HG03280 (cell line): ENCODE results near the gene CADM3.

Experiments
- ATAC-seq: cut with Tn5 transposase; IDR thresholded peaks from one replicate; pipeline ENCODE4 v1.9.1; 2021; ENCODE audit warnings: mild to moderate bottlenecking, moderate library complexity; ENCODE audit not compliant: unreplicated experiment

Gene CADM3, protein sequence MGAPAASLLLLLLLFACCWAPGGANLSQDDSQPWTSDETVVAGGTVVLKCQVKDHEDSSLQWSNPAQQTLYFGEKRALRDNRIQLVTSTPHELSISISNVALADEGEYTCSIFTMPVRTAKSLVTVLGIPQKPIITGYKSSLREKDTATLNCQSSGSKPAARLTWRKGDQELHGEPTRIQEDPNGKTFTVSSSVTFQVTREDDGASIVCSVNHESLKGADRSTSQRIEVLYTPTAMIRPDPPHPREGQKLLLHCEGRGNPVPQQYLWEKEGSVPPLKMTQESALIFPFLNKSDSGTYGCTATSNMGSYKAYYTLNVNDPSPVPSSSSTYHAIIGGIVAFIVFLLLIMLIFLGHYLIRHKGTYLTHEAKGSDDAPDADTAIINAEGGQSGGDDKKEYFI

DNA sequence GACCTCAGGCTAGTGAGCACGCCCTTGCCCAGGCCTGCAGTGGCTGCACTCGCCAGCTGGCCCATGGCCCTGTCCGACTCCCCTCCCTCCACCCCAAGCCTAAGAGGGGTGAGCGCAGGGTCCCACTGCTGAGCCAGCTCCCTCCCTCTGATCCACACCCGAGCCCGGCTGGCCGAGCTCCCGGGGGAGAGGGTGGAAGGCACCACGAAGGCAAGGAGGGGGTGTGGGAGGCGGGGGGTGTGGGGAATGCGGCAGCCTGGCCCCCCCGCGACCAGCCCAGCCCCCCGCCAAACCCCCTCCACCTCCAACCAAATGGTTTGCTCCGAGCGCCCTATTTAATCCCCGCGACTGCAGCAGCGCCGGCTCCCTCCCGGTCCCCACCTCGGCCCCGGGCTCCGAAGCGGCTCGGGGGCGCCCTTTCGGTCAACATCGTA, at the start of gene CADM3:
CADM3 (plus strand) TSS at position 362 of the 434 bp plus-strand sequence. CDS start 151 bp downstream, outside the sequence.
- ATAC-seq: no peak

DNA sequence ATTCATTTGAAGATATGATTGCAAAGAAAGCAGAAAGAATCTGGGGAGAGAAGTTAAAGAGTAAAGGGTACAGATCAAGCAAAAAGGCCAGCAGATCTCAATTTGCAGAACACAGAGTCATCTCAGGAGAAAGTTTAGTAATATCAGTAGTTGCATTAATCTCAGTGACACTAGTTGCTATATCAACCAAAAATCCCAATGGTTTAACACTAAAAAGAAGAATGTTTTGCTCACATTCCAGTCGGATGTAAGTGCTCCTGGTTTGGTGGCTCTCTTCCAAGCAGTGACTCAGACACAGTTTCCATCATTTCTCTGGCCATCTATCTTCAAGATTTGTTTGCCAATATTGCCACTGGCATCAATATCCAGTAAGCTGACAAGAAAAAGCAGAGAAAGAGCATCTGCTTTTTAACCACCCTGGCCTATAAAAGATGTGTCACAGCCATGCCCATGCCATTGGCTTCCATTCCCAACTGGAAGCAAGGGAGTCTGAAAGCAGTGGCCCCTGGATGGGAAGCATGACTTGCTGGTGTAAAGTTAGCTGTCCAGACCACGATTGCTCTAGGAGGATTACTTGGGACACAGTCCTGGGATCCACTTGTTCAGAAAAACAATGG, 49.3 kb upstream of the CADM3 start:
- peak; percentile 75 for ATAC-seq

DNA sequence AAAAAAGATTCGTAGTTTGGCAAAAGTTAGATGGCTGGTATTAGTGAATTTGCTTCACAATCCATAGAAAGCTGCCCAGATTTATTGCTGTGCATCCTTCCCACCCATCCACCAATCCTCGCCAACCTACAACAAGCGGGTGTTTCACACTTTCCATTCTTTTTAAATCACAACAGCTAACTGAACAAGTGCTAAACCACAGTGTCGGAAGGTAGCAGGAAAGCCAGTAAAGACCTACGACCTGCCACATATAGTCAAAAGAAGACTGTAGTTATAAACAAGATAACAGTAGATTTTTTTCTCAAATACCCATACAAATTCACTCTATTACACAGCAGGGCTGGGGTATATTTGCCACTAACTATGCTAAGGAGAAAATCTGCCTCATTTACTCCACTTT, 47.8 kb upstream of the CADM3 start:
- no peak for ATAC-seq

DNA sequence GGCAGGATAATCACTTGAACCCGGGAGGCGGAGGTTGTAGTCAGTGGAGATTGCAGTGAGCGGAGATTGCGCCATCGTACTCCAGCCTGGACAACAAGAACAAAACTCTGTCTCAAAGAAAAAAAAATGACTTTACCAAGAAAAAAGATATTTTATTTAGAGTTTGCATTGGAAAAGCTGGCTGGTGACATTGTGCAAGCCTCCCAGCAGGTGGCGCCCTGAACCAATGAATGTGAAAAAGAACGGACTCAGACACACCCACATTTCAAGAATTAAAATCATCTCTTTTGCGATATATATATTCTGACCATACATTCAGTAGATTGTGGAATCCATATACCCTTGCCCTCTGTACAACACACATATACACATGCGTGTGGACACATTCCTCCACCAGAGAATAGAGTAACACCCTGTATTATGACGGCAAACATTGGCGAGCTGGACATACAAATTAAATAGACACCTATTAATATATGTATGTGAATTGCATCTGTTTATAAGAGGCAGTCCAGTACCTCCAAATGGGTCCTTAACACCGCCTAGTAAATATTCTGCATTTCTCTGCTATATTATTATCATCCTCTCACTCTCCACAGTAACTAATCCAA, 39.0 kb upstream of the CADM3 start:
- ATAC-seq: no peak

DNA sequence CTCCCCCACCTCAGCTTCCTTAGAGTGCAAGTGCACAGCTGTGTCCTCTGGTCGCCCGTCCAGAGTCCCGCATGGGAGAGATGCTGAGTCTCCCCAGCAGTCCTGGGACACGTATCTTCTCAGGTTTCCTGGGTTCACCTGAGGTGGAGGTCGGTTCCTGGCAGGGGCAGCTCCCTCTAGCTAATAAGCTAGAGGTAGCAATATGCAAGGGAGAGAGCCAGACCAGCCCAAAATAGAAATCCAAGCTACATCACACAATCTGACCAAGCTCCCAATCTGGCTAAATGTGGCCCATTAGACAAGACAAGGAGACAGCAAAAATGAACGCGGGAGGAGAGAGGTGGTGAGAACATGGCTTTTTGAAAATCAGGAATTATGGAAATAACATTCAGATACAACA, 30.9 kb upstream of the CADM3 start:
- no peak for ATAC-seq

DNA sequence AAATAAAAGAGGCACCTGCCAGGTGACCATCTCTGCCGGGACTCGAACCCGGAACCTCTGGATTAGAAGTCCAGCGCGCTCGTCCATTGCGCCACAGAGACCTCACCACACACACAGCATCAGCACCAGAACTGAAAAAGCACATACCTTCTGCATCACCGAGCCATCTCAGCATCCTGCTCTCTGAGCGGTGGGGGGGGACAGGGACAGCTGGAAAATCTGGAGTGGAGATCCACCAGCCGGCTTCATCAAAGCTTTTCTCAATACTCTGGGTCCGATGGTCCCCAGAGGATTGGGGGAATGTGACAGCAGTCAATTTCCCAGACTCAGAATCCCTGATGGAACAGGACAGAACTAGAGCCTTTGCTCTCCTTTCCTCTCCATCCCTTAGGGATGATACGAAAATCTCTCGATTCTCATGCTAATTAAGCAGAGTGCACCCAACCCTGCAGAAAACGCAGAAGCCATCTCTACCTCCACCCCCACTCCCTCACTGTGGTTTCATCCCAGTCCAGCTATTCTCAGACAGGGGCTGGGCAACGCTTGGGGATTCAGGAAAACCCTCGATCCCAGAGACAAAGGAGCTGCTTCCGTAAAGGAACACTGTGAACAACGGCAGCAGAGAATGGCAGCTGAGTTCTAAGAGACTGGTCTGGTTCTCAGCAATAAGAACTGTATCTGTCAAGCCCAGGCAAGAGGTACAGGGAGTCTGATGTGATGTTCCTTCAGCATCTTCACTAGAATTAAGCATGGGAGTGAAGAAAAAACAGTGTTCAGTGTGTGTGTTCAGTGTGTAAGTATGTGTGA, 29.6 kb upstream of the CADM3 start:
- ATAC-seq: no peak

DNA sequence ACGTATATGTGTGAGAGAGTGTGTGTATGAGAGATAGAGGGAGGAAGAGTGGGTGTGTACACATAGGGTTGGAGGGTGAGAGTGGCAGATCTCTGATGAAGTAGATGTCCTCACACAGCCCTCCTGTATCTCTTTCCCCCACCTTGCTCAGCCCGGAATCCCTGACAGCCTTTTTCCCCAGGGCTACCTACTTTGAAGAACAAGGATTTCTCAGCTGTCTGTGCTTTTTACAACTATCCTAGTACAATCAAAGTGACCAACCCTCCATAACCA, 29.1 kb upstream of the CADM3 start:
- ATAC-seq: no peak

DNA sequence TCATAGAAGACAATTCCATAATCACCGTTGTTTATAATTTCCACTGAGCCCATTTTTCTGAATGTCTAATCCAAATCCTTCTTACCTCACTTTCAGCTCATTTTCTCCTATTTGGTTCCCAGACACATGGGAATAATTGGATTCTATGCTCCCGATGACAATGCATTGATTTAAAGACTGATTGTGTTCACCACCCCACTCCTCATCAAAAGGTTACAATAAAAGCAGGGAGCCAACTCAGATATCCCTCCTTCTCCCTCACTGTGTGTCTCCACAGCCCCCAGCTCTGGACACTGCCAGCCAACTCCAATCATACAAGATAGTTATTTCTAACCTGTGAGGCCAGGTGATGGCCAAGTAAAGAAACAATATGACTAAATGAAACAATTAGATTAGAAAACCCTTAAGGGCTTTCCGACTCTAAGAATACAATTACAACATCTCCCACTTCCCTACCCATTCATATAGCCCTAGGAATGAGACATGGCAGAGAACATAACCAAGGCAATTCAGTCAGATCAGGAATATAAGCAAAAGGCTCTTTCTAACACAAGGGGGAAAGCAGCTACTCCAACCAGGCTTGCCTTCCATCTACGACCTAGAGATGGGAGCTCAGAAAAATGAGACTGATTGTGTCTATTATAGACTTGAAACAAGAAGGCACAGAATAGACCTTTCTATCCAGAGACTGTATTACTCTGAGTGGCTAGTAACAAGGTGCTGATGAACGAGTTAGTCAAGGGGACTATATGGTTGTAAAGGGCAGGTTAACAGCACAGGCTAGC, 28.5 kb upstream of the CADM3 start:
- no peak for ATAC-seq

DNA sequence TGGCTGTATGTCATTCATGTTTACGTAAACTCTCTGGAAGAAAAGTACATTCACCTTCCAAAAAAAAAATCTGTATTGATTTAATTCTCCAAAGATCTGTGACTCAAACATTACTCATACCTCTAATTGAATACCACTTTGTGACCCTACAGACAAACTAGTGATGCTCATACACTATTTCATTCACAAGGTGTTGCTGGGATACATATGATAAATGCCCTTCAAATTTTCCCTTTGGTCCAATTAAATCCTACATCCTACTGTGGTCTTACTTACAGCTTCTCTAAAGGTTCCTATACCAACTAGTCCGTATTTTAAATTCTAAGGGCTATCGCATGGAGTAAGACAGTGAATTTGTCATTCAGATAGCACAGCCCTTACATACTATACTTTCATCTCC, 26.8 kb upstream of the CADM3 start:
- ATAC-seq: no peak

DNA sequence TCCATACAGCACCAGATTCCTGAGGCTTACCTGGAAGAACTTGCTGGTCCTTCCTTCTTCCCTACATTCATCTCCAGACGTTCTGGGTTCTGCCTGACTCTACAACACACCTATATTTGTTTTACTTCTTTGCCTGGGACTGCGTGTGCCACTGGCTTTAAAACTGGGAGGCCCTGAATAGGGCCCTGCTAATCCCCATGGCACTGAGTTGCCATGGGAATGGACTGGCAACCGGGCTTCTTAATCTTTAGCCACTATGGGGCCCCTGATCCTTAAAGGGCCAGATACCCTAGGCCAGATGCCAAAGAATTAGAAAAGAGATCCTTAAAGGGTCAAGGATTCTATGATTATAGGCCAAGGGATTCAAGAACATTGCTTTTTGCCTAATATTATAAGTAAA, 24.4 kb upstream of the CADM3 start:
- no peak for ATAC-seq

DNA sequence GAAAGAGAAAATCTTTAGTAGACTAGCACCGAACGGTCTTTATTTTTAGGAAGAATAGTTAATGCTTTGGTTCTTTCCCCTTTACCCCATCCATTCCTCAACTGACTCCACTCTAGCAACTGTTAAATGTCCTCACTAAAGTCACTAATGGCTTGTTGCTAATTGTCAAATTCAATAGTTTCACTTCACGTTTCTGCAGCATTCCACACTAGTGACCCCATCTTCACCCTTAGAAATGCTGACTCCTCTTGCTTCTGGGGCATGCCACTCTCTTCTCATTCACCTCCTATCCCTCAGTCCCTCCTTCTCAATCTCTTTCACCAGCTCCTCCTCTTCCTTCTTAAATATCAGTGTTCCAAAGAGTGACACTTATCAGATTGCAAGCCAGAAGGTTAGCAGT, 19.4 kb upstream of the CADM3 start:
- ATAC-seq: no peak

DNA sequence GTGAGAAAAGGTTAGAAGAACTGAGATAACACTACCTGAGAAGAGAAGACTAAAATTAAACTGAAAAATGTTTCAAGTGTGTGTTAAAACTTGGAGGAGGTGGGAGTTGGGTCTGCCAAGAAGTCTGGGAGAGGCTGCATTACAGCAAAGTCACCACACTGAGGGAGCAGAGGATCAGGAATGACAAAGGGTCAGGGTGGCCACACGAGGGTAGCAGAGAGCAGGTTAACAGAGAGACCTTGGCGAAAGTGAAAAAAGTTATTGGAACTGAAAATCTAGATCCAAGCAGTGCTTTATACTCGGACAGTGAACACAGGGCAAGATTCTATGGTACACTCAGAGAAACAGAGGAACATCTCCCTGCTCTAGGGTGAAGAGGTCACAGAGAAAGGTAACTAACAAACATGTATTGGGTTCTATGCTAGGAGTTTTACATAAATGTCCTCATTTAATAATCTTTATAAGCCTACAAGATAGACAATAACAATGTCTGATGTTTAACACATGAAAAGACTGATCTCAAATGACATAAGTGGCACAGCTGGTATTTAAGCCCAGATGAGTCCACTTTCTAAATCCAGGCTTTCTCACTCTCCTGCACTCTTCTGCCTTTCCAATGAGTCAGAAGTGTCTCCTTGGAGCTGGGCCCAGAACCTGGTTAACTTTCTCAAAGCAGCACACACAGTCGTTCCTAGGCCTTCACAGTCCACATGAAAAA, 10.3 kb upstream of the CADM3 start:
- peak; percentile 95 for ATAC-seq

DNA sequence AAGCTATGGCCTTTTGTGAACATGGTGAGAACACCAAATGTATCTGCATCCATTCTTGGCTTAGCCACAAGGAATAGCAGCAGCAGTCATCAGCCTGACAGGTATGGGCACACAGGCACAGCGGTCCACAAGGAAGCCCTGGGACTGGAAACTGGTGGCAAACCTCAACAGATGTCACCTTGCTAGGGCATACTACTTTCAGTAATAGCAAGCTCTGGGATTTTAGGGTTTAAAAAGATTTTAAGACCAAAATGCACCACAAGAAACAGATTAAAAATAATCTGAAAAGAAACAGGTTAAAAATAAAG, 9.7 kb upstream of the CADM3 start:
- no peak for ATAC-seq

DNA sequence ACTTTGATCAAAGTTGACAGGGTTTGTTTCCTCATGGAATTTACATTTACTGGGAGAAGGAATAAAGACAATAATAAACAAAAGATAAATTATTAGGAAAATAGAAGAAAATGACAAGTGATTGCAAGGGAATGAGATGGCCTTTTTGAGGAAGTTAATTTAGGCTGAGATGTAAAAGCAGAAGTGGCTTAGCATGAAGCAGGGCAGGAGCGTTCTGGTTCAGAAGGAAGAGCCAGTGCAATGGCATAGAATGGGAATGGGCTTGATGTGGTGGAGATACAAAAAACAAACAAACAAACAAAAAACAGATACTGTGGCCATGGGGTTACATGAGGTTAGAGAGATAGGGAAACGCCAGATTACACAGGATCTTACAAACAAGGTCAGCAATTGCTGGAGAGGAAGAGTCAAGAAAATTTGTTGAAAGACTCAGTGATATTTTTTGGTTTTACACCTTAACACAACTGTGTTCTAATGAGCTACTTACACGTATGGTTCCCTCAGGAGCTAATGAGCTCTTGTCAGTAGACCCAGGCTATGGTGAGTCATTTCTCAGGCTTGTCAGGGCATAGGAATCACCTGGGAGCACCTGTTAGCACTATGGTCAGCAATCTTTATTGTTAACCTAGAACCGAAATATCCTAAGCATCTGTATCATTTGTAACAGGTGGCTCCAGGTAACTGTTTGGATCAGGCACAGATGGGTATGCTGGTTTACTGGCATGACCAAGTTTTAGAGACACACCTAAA, 8.7 kb upstream of the CADM3 start:
- ATAC-seq: no peak

DNA sequence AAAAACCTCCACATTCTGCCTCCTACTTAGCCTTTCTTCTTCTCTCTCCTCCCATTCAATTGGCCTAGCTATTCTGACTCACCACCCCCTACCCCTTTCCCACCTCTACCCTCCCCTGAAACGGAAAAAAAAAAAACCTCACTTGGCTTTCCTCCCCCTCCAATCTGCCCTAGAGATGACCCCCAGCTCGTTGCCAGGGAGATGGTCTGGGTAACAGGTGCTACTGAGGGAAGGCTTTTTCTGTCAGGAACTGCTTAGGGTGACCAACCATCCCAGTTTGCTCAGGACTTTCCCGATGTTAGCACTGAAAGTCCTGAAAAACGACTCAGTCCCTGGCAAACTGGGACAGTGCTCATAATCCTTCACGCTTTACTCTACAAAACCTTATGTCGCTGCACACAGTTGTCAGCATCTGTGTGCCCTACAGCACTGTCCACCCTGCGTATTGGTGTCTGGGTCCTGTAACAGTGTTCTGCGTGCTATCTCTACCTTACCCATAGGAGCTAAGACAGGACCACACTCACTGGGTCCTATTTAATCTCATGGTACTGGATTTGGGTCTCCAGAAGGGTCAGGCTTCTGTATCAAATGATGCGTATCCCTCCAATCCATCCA, 7.7 kb upstream of the CADM3 start:
- no peak for ATAC-seq

DNA sequence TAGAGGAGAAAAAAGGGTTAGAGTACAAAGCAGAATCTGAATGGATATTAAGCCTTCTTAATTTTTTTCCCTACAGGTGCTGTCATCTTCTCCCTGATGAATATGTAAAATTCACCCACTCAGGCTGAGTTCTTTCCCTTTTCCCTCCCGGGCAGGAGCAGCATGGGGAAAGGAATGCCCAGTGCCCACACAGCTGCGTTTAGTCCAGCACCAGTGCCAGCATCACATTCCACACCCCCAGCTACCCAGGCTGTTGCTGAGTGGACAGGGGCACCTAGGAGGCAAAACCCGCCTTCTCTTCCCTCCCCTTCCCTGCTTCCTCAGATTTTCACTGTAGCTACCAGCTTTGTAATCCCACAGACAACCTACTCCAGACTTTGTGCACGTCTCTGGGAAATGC, 3.4 kb upstream of the CADM3 start:
- ATAC-seq: no peak

DNA sequence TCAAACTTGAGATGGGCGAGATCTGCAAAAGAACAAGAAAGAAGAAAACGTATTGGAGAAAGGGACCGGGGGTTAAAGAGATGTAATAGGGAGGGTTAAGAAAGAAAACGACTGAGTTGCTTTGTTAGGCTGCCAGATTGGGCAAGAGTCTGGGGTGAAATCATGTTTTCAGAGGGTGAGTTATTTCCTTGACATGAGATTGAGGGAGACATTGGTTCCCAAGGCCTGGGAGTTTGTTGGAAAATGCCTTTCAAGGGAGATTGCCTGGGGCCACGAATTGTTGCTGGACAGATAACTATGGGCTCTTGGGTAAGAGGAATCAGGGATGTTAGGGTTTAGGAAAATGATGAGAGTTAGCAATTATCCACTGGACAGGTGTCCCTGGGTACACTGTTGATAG, 776 bp upstream of the CADM3 start:
- no peak for ATAC-seq

DNA sequence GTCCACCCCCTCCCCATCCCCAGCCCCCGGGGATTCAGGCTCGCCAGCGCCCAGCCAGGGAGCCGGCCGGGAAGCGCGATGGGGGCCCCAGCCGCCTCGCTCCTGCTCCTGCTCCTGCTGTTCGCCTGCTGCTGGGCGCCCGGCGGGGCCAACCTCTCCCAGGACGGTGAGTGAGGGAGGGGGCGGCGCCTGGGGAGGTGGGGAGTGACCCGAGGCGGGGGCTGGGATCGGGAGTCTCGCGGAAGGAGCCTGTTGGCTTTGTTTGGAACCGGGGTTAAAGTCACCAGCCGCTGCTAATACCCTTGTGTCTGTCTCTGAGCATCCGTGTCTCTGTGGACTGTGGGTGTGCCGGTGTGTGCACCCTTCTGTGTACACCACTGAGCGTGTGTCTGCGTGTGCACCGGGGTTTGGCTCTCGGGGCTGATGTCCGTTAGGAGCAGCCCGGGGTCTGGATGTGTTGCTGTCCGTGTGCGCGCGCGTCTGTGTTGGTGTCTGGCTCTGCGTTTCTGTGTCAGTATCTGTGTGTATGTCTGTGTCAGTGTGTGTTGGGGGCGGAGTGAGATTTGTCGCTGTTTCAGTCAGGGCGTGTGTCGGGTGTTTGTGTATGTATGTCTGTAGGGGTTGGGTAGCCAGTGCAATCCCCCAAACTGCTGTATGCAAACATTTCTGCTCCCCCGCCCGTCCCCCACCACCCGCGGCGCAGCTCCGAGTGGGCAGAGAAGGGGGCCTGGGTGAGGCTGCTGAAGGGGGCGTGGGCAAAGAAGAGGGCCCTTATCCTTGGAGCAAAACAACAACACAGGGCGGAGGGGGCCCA, 480 bp downstream of the CADM3 start:
- ATAC-seq: no peak
